Keratinocyte (primary cell): ENCODE data around the gene LHX5. TPM values are rescaled to one million over a fixed set of nuclear protein-coding genes. Genes with fewer than 3 reads are reported as not detected.

Experiments
- DNase-seq: peaks from one replicate; pipeline ENCODE4 v3.0.0-alpha.2; 2011; ENCODE audit warnings: low read depth, missing footprints, low spot score
- FAIRE-seq: peaks from 2 replicates; lab custom pipeline; 2011; peaks lifted over from hg19 to GRCh38; lab: Jason Lieb, UNC
- H2AFZ ChIP-seq: 2 replicates; pipeline ENCODE4 v1.6.0; 2012; ENCODE audit warnings: low read length, control low read depth, inconsistent platforms; ENCODE audit not compliant: control insufficient read depth
- H3K27ac ChIP-seq: 2 replicates; pipeline ENCODE4 v1.5.1; 2011; ENCODE audit warnings: low read length; ENCODE audit not compliant: control insufficient read depth, insufficient read depth
- H3K27me3 ChIP-seq: 3 replicates; pipeline ENCODE4 v1.6.0; 2011; ENCODE audit warnings: low read length; ENCODE audit not compliant: control insufficient read depth, insufficient read depth; ENCODE audit errors: extremely low read depth
- H3K36me3 ChIP-seq, 2 experiments: 2 replicates in 1 of 2; 3 replicates in 1 of 2; pipeline ENCODE4 v1.5.1; 2011; ENCODE audit warnings: low read length in 2 of 2, mild to moderate bottlenecking in 1 of 2; ENCODE audit not compliant: control insufficient read depth in 2 of 2, insufficient read depth in 2 of 2; ENCODE audit errors: extremely low read depth in 1 of 2
- H3K4me1 ChIP-seq: 3 replicates; pipeline ENCODE4 v1.5.1; 2011; ENCODE audit warnings: low read length; ENCODE audit not compliant: control insufficient read depth, insufficient read depth; ENCODE audit errors: extremely low read depth
- H3K4me2 ChIP-seq: 3 replicates; pipeline ENCODE4 v1.6.0; 2011; ENCODE audit warnings: low read depth, low read length; ENCODE audit not compliant: control insufficient read depth, insufficient read depth; ENCODE audit errors: extremely low read depth
- H3K4me3 ChIP-seq, 3 experiments: fragments of 200-600 bp in 1 of 3; sonication (generic) in 1 of 3; 2 replicates in 2 of 3; 3 replicates in 1 of 3; pipeline ENCODE4 v1.5.1; 2011 to 2016; ENCODE audit warnings: low read length in 3 of 3, mild to moderate bottlenecking in 3 of 3, control low read depth in 2 of 3, inconsistent platforms in 1 of 3, low read depth in 1 of 3, mixed read lengths in 1 of 3, mixed run types in 1 of 3, moderate library complexity in 1 of 3; ENCODE audit not compliant: control insufficient read depth in 2 of 3, insufficient read depth in 2 of 3; ENCODE audit errors: extremely low read depth in 1 of 3
- H3K79me2 ChIP-seq: 2 replicates; pipeline ENCODE4 v1.6.0; 2012; ENCODE audit warnings: low read length; ENCODE audit not compliant: control insufficient read depth, insufficient read depth
- H3K9ac ChIP-seq: 3 replicates; pipeline ENCODE4 v1.6.0; 2011; ENCODE audit warnings: low read length; ENCODE audit not compliant: control insufficient read depth, insufficient read depth; ENCODE audit errors: extremely low read depth
- H3K9me1 ChIP-seq: 3 replicates; pipeline ENCODE4 v1.6.0; 2011; ENCODE audit warnings: low read length; ENCODE audit not compliant: control insufficient read depth, insufficient read depth; ENCODE audit errors: extremely low read depth
- H3K9me3 ChIP-seq: 2 replicates; pipeline ENCODE4 v1.5.1; 2012; ENCODE audit warnings: low read depth, low read length; ENCODE audit not compliant: control insufficient read depth
- H4K20me1 ChIP-seq: 3 replicates; pipeline ENCODE4 v1.6.0; 2011; ENCODE audit warnings: low read length; ENCODE audit not compliant: control insufficient read depth, insufficient read depth; ENCODE audit errors: extremely low read depth
- EZH2 ChIP-seq: IDR thresholded peaks from one replicate; pipeline ENCODE4 v1.6.1; 2012; ENCODE audit warnings: inconsistent platforms, mild to moderate bottlenecking, low read length, moderate library complexity
- dilution Hi-C: fragments of 300-500 bp; cut with MboI; formaldehyde crosslinking; loops from one replicate; pipeline ENCODE4 v1.7.0; 2020; ENCODE audit warnings: low sequenced_read_pairs; ENCODE audit not compliant: extremely low pct_ligation_motif_present
- polyA plus RNA-seq, 5 experiments: library from polyadenylated mRNA; depleted of rRNA in 3 of 5; stranded (reverse) in 3 of 5; stranded (forward) in 1 of 5; unstranded in 1 of 5; fragments of >200 nt; gene quantifications; 1 replicate in 1 of 5; 2 replicates in 3 of 5; 3 replicates in 1 of 5; pipeline versions ENCODE4 v1.2.1 to v1.2.3, GENCODE V29; 2011 to 2012; ENCODE audit warnings: missing spikeins in 2 of 5, low read depth in 1 of 5, low replicate concordance in 1 of 5
- TF ChIP-seq, protein P1 (sequence below), 3 experiments: IDR thresholded peaks in 1 of 3; conservative IDR thresholded peaks in 1 of 3; optimal IDR thresholded peaks in 1 of 3; 2 replicates in 2 of 3; 3 replicates in 1 of 3; pipeline versions ENCODE3 to v1.5.1; 2011; ENCODE audit warnings: low read length in 3 of 3, mild to moderate bottlenecking in 3 of 3, moderate library complexity in 2 of 3, control low read depth in 1 of 3, inconsistent platforms in 1 of 3; ENCODE audit not compliant: insufficient read depth in 2 of 3; ENCODE audit errors: extremely low read depth in 1 of 3

Gene LHX5
- polyA plus RNA-seq, 1 donor (not counting 4 experiments of a cell fraction or from before 2014, with no cell fraction given), result 0.04 TPM

- dilution Hi-C loops, result no loop called here
These were observed 34.0 kb downstream of the LHX5 start for GRCh38 chr12:113437729-113438100.

DNA sequence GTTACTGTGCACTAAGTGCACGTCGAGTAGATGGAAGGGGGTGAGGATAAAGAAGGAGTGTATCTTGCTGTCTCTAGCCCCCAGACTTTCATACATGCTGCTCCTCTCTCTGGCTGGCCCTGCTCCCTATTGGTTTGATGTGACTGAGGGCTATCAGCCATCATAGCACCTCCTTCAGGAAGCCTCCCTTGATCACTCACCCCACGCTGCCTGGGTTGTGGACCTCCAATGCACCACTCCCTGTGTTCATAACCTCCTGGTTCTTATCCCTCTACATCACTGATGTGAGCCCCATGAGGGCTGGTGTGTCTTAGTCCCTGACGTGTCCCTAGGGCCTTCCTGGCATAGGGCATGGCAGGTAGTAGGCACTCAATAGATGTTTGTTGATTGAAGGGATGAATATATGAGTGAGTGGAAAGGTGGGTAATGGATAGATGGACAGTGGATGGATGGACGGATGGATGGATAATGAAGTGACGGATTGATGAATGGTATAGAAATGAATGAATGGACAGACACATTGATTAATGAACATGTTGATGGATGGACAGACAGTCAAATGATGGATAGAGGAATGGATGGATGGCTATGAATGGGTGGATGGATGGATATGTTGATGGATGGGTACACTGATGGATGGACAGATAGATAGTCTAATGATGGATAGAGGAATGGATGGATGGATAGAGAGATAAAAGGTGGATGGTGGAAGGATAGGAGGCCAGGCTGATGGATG lies 34.5 kb downstream of the LHX5 start:
- Histone ChIP-seq H3K79me2 (no peaks in the 10 kb centered on the region), H2AFZ (no peak overlapping the region), H4K20me1 (no peaks in the 10 kb centered on the region), H3K4me2 (no peak overlapping the region), H3K36me3 (no peaks in the 10 kb centered on the region), H3K9ac (no peak overlapping the region), H3K27ac (no peak overlapping the region), H3K9me1 (no peaks in the 10 kb centered on the region), H3K4me1 (no peaks in the 10 kb centered on the region), H3K27me3 (peaks cover 21% of the 10 kb centered on the region), H3K9me3 (no peaks in the 10 kb centered on the region), H3K4me3 (no peak overlapping the region)
- dilution Hi-C loops, result no loop called here
- FAIRE-seq (no peak), DNase-seq (no peak)
- TF ChIP-seq, protein P1, sequence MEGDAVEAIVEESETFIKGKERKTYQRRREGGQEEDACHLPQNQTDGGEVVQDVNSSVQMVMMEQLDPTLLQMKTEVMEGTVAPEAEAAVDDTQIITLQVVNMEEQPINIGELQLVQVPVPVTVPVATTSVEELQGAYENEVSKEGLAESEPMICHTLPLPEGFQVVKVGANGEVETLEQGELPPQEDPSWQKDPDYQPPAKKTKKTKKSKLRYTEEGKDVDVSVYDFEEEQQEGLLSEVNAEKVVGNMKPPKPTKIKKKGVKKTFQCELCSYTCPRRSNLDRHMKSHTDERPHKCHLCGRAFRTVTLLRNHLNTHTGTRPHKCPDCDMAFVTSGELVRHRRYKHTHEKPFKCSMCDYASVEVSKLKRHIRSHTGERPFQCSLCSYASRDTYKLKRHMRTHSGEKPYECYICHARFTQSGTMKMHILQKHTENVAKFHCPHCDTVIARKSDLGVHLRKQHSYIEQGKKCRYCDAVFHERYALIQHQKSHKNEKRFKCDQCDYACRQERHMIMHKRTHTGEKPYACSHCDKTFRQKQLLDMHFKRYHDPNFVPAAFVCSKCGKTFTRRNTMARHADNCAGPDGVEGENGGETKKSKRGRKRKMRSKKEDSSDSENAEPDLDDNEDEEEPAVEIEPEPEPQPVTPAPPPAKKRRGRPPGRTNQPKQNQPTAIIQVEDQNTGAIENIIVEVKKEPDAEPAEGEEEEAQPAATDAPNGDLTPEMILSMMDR (optimal IDR thresholded peaks at IDR 0.05 in 1 of 3, IDR thresholded peaks at IDR 0.05 in 1 of 3, conservative IDR thresholded peaks at IDR 0.05 in 1 of 3; ENCODE audit: extremely low read depth in 1 of 3, insufficient read depth in 2 of 3, low read length in 3 of 3), result no peak
- no peak for TF ChIP-seq EZH2

More at GRCh38 chr12:113437729-113438100, 34.0 kb downstream of the LHX5 start:
- Histone ChIP-seq H3K9ac (no peak overlapping the region), H3K79me2 (no peaks in the 10 kb centered on the region), H3K27ac (no peak overlapping the region), H3K4me2 (no peak overlapping the region), H3K9me1 (no peaks in the 10 kb centered on the region), H4K20me1 (no peaks in the 10 kb centered on the region), H3K9me3 (no peaks in the 10 kb centered on the region), H3K36me3 (no peaks in the 10 kb centered on the region), H3K4me1 (no peaks in the 10 kb centered on the region), H2AFZ (no peak overlapping the region), H3K27me3 (peaks cover 21% of the 10 kb centered on the region), H3K4me3 (no peak overlapping the region)
- FAIRE-seq (no peak), DNase-seq (no peak)
- TF ChIP-seq EZH2, result no peak
- TF ChIP-seq, protein P1 (optimal IDR thresholded peaks at IDR 0.05 in 1 of 3, IDR thresholded peaks at IDR 0.05 in 1 of 3, conservative IDR thresholded peaks at IDR 0.05 in 1 of 3; ENCODE audit: extremely low read depth in 1 of 3, insufficient read depth in 2 of 3, low read length in 3 of 3), result no peak
